MG63 (cell line): ENCODE results near the gene KLF8. TPM values are rescaled to one million over a fixed set of nuclear protein-coding genes. Genes with fewer than 3 reads are reported as not detected.

Source experiments
- DNase-seq: peaks from one replicate; pipeline ENCODE4 v3.0.0-alpha.2; 2020
- H3K27me3 ChIP-seq: fragments of 250-450 bp; sonication (Bioruptor Pico); 2 replicates; pipeline ENCODE4 v1.5.1; 2020; ENCODE audit warnings: mild to moderate bottlenecking, moderate library complexity
- H3K36me3 ChIP-seq: fragments of 250-450 bp; sonication (Bioruptor Pico); 2 replicates; pipeline ENCODE4 v1.5.1; 2020; ENCODE audit warnings: mild to moderate bottlenecking, moderate library complexity
- H3K4me3 ChIP-seq: fragments of 250-450 bp; sonication (Bioruptor Pico); 2 replicates; pipeline ENCODE4 v1.5.1; 2020; ENCODE audit warnings: mild to moderate bottlenecking, moderate library complexity
- H3K9me3 ChIP-seq: fragments of 250-450 bp; sonication (Bioruptor Pico); 2 replicates; pipeline ENCODE4 v1.5.1; 2020; ENCODE audit warnings: mild to moderate bottlenecking, moderate library complexity
- total RNA-seq: library from RNA; depleted of rRNA; stranded (reverse); fragments of >200 nt; shearing (Covaris generic); gene quantifications from 2 replicates; pipeline ENCODE4 v1.2.3, GENCODE V29; 2014; ENCODE audit warnings: low replicate concordance

KLF8 gene
- total RNA-seq, 1 experiment from 2014 or later = not detected

DNA sequence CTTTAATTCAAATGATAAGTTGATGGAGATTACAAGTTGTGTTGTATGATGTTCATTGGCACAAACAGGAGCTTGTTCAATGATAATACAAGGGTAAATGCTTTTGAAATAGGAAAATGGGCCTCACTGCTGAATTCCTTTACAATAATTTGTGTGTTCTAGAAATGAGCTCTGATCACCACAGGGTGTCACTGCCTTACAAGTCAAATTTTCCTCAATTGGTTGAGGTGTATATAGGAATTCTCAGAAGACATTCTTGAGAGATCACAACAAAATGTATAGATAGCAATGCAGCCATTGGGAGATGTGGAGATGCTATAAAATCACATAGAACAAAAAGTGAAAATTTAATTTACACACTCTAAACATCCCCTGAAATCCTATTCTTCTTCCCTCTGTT is 49.6 kb downstream of the KLF8 start:
- Histone ChIP-seq H3K27me3 (no peaks in the 10 kb centered on the region), H3K4me3 (no peak overlapping the region), H3K9me3 (no peaks in the 10 kb centered on the region), H3K36me3 (no peaks in the 10 kb centered on the region)
- no peak for DNase-seq

DNA sequence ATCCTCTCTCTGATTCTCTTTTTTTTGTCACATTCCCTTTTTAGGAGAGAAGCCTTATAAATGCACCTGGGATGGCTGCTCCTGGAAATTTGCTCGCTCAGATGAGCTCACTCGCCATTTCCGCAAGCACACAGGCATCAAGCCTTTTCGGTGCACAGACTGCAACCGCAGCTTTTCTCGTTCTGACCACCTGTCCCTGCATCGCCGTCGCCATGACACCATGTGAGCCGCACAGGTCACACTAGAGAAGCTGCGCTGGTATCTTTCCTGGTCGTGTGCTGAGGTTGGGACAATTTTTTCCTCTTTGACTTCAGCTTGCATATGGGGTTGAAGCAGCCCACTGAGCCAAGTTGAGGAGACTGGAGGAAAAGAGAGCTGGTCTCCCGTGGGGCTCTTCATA is 52.1 kb downstream of the KLF8 start:
- DNase-seq = no peak
- Histone ChIP-seq H3K36me3 (no peaks in the 10 kb centered on the region), H3K27me3 (no peaks in the 10 kb centered on the region), H3K4me3 (no peak overlapping the region), H3K9me3 (no peaks in the 10 kb centered on the region)

DNA sequence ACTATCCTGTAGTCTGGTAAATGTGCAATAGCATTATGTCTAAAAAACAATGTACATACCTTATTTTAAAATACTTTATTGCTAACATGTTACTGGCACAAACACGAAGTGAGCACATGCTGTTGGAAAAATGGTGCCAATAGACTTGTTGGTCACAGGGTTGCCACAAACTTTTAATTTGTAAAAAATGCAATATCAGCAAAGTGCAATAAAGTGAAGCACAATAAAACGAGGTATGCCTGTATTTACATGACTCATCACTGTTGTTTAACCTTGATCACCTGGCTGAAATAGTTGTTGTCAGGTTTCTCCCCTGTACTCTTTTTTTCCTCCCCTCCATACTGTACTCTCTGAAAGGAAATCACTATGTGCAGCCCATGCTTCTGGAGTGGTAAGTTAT is 56.5 kb downstream of the KLF8 start:
- H3K27me3 ChIP-seq = no peaks in the 10 kb centered on the region
- no peak for DNase-seq
- no peak overlapping the region for H3K4me3 ChIP-seq
- H3K36me3 ChIP-seq = no peaks in the 10 kb centered on the region
- no peaks in the 10 kb centered on the region for H3K9me3 ChIP-seq

DNA sequence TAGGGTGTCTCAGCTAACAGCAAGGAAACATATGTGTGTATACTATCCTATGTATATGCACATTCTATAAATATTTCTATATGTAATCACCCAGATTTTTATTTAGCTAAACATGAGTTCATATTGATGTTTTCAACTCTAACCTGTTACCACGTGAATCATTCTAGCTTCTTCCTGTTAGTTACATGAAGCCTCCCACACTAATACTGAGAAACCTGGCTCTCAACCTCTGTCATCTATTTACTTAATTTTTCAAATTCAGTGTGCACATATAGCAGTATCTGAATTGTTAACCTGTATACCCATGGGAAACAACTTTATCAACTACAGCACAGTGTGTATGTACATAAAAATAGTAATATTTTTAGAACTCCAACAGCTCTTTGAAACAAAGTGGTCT is 57.3 kb downstream of the KLF8 start:
- H3K27me3 ChIP-seq = no peaks in the 10 kb centered on the region
- DNase-seq = no peak
- H3K9me3 ChIP-seq = no peaks in the 10 kb centered on the region
- no peak overlapping the region for H3K4me3 ChIP-seq
- no peaks in the 10 kb centered on the region for H3K36me3 ChIP-seq

DNA sequence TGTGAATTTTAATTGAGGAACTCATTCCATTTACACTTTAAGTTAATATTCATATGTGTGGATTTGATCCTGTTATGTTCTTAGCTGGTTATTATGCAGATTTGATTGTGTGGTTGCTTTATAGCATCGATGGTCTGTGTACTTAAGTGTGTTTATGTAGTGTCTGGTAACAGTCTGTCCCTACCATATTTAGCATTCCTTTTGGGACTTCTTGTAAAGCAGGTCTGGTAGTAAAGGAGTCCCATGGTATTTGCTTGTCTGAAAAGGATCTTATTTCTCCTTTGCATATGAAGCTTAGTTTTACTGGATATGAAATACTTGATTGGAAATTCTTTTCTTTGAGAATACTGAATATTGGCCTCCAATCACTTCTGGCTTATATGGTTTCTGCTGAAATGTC is 76.6 kb downstream of the KLF8 start:
- Histone ChIP-seq H3K9me3 (no peaks in the 10 kb centered on the region), H3K36me3 (no peaks in the 10 kb centered on the region), H3K4me3 (no peak overlapping the region), H3K27me3 (no peaks in the 10 kb centered on the region)
- no peak for DNase-seq

DNA sequence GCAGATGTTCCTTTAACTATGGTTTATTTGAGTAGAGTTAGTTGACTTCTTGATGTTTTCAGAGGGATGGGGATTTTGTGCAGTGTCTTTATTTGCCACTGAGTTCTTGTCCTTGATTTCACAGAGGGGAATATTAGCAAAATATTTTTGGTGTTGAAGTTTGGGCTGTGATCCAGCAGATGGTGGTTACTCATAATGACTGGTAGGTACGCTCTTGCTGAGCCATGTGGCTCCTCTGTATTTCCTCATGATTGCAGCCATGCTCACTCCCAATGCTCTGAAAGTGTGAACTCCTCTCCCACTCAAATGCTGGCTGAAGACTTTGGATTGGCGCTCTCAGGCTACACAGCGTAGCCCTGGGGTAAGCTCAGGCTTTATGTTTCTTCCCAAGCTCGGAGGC is 77.7 kb downstream of the KLF8 start:
- H3K36me3 ChIP-seq = no peaks in the 10 kb centered on the region
- H3K9me3 ChIP-seq = no peaks in the 10 kb centered on the region
- H3K4me3 ChIP-seq = no peak overlapping the region
- H3K27me3 ChIP-seq = no peaks in the 10 kb centered on the region
- no peak for DNase-seq

DNA sequence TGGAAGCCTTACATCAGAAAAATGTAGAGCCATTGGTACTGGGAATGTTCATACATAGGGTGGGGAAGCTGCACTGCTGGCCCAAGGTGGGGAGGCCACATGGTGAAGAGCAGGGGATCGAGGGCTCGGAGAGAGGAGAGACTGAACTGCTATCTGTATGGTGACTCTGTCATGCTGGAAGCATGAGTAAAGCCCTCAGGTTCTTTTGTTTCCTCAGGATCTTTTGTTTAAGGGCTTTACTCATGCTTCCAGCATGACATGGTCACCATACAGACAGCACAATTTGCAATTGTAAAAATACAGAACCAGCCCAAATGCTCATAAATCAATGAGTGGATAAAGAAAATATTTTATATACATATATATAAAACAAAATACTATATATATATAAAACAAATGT is 78.4 kb downstream of the KLF8 start:
- DNase-seq = no peak

DNA sequence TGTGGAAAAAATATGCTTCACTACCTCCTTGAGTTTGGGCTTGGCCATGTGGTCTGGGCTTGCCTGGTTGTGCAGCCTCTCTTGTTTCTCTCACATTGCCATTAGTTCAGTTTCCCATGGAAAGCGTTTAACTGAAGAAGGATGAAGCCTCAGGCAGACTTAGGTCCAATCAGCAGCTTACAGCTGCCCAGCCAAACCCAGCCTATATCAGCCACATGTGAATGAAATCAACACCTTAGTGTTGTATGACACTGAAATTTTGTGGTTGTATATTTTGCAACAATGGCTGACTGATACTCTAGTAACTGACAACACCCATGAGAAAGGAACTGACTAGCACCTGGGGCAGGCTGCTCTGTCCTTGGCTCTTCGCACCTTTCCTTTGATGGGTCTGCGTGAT is 81.2 kb downstream of the KLF8 start:
- H3K36me3 ChIP-seq = no peaks in the 10 kb centered on the region
- H3K27me3 ChIP-seq = no peaks in the 10 kb centered on the region
- H3K4me3 ChIP-seq = no peak overlapping the region
- no peak for DNase-seq
- no peaks in the 10 kb centered on the region for H3K9me3 ChIP-seq

More for the DNA sequence above, 78.4 kb downstream of the KLF8 start:
- no peaks in the 10 kb centered on the region for H3K9me3 ChIP-seq
- no peak overlapping the region for H3K4me3 ChIP-seq
- H3K27me3 ChIP-seq = no peaks in the 10 kb centered on the region
- H3K36me3 ChIP-seq = no peaks in the 10 kb centered on the region

DNA sequence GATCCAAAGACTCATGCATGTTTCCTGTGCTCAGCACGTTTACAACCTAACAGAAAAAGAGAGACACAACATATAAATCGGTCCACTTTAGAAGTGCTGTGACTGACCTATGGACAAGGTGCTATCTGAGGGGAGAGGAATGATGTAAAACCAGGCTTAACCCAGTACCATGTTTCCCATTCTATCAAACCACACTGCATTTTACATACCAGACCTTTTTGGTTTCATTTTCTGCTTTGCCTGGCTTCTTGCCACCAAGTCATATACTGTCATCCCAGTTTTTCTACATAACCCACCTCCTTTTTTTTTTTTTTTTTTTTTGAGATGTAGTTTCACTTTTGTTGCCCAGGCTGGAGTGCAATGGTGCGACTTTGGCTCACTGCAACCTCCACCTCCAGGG is 82.2 kb downstream of the KLF8 start:
- DNase-seq = no peak
- Histone ChIP-seq H3K4me3 (no peak overlapping the region), H3K27me3 (no peaks in the 10 kb centered on the region), H3K36me3 (no peaks in the 10 kb centered on the region), H3K9me3 (no peaks in the 10 kb centered on the region)

DNA sequence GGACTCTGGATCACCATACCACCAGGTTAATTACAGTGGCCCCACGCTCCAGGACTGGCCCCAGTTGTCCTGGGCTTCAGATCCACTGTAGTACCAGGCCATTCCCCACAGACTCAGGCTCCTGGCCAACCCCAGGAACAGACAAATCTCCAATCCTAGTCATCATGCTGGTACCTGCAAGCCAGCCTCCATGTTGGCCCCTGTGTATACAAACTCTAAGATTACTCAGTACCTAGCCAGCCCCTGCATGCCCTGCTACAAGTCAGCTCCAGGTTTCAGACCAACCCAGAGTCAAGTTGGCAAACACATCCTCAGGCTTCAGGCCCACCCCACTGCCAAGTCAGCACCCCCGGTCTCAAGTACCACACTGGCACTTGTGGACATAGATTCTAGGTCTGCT is 85.9 kb downstream of the KLF8 start:
- no peaks in the 10 kb centered on the region for H3K9me3 ChIP-seq
- no peak overlapping the region for H3K4me3 ChIP-seq
- H3K27me3 ChIP-seq = no peaks in the 10 kb centered on the region
- H3K36me3 ChIP-seq = no peaks in the 10 kb centered on the region
- no peak for DNase-seq

DNA sequence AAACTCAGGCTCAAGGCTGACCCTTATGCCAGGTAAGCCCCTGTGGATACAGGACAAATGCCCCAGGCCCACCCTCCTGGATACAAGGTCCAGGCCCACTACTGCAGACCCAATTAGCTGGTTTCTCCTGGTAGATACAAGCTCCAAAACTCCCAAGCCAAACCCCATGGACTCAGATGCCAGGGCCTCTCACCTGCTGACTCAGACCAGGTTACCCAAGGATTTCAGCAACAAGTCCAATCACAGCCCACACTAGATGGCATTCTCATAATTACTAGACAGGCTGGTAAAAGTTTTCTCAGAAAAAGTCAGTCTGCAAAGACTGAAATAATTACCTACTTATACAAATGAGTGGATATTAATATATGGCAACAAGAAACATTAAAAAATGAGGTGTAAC is 87.0 kb downstream of the KLF8 start:
- Histone ChIP-seq H3K36me3 (no peaks in the 10 kb centered on the region), H3K4me3 (no peak overlapping the region), H3K27me3 (no peaks in the 10 kb centered on the region), H3K9me3 (no peaks in the 10 kb centered on the region)
- no peak for DNase-seq
